ENCODE results near the gene MEGF8. TPM values are rescaled to one million over a fixed set of nuclear protein-coding genes. Genes with fewer than 3 reads are reported as not detected.
A peak's percentile ranks its signal among the peaks of the same experiment; 100 is the strongest.

The MEGF8 gene
- total and polyA plus RNA-seq, 12 donors = 10.2 to 44.6 (median 40.2) TPM

- Histone ChIP-seq H3K27me3 (no peaks in the 10 kb centered on the region), H3K36me3 (peaks cover 0 to 16% (median 0%) of the 10 kb centered on the region in 9 donors), H3K9me3 (no peaks in the 10 kb centered on the region), H3K4me3 (peak overlapping the region; percentile 63 to 94 (median 82)), H3K27ac (peak overlapping the region; percentile 91 to 99 (median 96)), H3K4me1 (peaks cover 47 to 86% (median 80%) of the 10 kb centered on the region in 9 donors)
- peak; percentile 56 to 75 (median 69) for ATAC-seq
- intact Hi-C loops (cut with DNase I) = loop anchor here in 8 of 10 donors (2.0 to 5.0 kb wide), 4 partner anchors 33 to 142 kb away; no protein-coding TSS in a partner anchor
- peak; percentile 79 to 97 (median 94) for TF ChIP-seq CTCF (IDR thresholded peaks at IDR 0.05)
- 0 to 1% methylated on average over 80 to 89 of the region's 89 CpGs for WGBS, 2 donors
- DNase-seq = peak; percentile 93 to 94
Observed at GRCh38 chr19:42279902-42280814, 45.3 kb upstream of the MEGF8 start.

GRCh38 chr19:42280815-42281145 lies 44.7 kb upstream of the MEGF8 start:
- Histone ChIP-seq H3K9me3 (no peaks in the 10 kb centered on the region), H3K4me3 (peak overlapping the region; percentile 63 to 94 (median 82)), H3K4me1 (peaks cover 49 to 87% (median 80%) of the 10 kb centered on the region in 9 donors), H3K27me3 (no peaks in the 10 kb centered on the region), H3K27ac (peak overlapping the region; percentile 91 to 99 (median 96)), H3K36me3 (peaks cover 0 to 9% (median 0%) of the 10 kb centered on the region in 9 donors)
- intact Hi-C loops (cut with DNase I) = loop anchor here in 3 of 10 donors (2.0 to 5.0 kb wide), 3 partner anchors 33 to 142 kb away; no protein-coding TSS in a partner anchor
- WGBS, 2 donors = 0 to 1% methylated on average over 16 to 20 of the region's 20 CpGs
- DNase-seq (peak; percentile 62 to 79), ATAC-seq (peak; percentile 5 to 54 (median 25))
- no peak for TF ChIP-seq CTCF (IDR thresholded peaks at IDR 0.05)

DNA sequence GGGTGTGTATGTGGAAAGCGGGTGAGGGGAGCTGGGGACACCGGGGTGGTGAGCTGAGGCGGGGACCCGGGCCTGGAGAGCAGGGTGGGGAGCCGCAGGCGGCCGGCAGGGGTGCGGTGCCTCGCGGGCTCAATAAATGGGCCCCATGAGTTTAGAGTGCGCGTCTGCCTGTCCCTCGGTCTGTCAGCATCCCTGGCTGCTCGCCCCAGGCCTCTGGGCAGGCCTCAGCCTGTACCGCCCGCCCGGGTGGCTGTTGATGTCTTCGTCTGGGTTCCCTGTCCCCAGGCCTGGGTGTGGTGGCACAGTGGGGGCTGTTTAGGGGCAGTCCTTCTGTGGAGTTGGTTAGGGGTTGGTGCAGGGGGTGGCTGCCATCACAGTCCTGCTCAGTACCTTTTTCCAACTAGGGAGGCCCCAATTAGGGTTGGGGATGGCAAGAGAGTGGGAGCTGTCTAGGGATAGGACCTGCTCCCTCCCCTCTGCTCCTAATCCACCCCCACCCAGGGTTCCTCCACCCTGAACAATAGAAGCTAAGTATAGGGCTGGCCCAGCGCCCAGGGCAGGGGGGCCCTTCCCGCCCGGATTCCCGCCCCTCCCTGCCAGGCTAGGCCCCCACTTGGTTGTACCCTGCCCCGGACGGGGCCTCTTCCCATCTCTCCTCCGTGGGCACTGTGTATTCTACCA lies 44.1 kb upstream of the MEGF8 start:
- peak overlapping the region; percentile 63 to 94 (median 82) for H3K4me3 ChIP-seq
- no peaks in the 10 kb centered on the region for H3K9me3 ChIP-seq
- no peak for TF ChIP-seq CTCF (IDR thresholded peaks at IDR 0.05)
- peaks cover 0 to 4% (median 0%) of the 10 kb centered on the region in 9 donors for H3K36me3 ChIP-seq
- no peaks in the 10 kb centered on the region for H3K27me3 ChIP-seq
- H3K4me1 ChIP-seq = peaks cover 47 to 87% (median 80%) of the 10 kb centered on the region in 9 donors
- peak; percentile 73 to 85 for DNase-seq
- H3K27ac ChIP-seq = peak overlapping the region; percentile 91 to 99 (median 96)
- intact Hi-C loops (cut with DNase I) = loop anchor here in 3 of 10 donors (2.0 to 5.0 kb wide), 3 partner anchors 34 to 141 kb away; no protein-coding TSS in a partner anchor
- 5 to 6% methylated on average over 25 of the region's 25 CpGs for WGBS, 2 donors
- ATAC-seq = peak; percentile 1 to 48 (median 31)
